Tibial nerve (tissue), 3 donors: ENCODE results near the gene OGDH.

Source experiments
- CTCF ChIP-seq, 5 experiments: fragments of 200-600 bp in 3 of 5; fragments of 450-650 bp in 2 of 5; sonication (generic) in 3 of 5; IDR thresholded peaks; one replicate each; pipeline ENCODE4 v1.5.1; 2016 to 2019; ENCODE audit warnings: antibody characterized with exemption in 5 of 5, mild to moderate bottlenecking in 3 of 5, moderate library complexity in 2 of 5
- POLR2A ChIP-seq, 2 donors: fragments of 450-650 bp; IDR thresholded peaks; one replicate each; pipeline ENCODE4 v1.6.1; 2017; ENCODE audit warnings: antibody characterized with exemption in 2 of 2, mild to moderate bottlenecking in 2 of 2, moderate library complexity in 2 of 2

DNA sequence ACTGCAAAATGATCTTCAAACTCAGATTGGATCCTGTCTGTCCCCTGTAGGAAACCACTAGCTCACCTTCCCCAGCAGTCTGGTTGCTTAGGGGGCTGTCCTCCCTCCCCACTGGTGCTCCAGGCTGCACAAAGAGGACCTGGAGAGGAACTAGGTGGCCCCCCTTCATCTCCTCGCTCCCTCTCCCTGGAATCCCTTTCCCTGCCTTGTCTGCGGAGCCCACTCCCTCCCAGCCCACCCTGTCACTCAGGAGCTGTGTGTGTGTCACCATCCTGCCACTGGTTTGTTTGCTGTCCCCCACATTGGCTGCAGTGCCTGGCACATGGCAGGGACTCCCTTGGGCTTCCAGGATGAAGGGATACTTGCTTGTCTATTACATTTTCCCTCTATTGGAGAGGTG lies 106.7 kb downstream of the OGDH start:
- TF ChIP-seq POLR2A (IDR thresholded peaks at IDR 0.05) (no peak), CTCF (IDR thresholded peaks at IDR 0.05) (no peak)
